Measurements from ENCODE around the gene SLC7A7. TPM values are rescaled to one million over a fixed set of nuclear protein-coding genes. Genes with fewer than 3 reads are reported as not detected.

The SLC7A7 gene
- total and polyA plus RNA-seq, 2 donors (not counting 1 experiment from before 2014, with no cell fraction given), result 6.3 to 9.5 TPM

GRCh38 chr14:22842211-22843122 lies 27.2 kb upstream of the SLC7A7 start:
- peak overlapping the region; percentile 63 for H3K27ac ChIP-seq (ENCODE audit: insufficient read depth, low read length)
- no peak overlapping the region for H2AFZ ChIP-seq (ENCODE audit: low read length)
- peak overlapping the region; percentile 17 for H3K9ac ChIP-seq (ENCODE audit: insufficient read depth, low read length)
- no peak for DNase-seq (ENCODE audit: low read depth in 2 of 2)
- H3K36me3 ChIP-seq (ENCODE audit: control insufficient read depth, insufficient read depth, low read length), result peaks cover 62% of the 10 kb centered on the region
- H3K4me2 ChIP-seq (ENCODE audit: extremely low read depth, insufficient read depth, low read length), result no peak overlapping the region
- no peaks in the 10 kb centered on the region for H3K27me3 ChIP-seq (ENCODE audit: control insufficient read depth, insufficient read depth, low read length)
- peaks cover 36% of the 10 kb centered on the region for H3K4me1 ChIP-seq (ENCODE audit: control insufficient read depth, extremely low read depth, insufficient read depth, low read length)
- H3K79me2 ChIP-seq (ENCODE audit: control insufficient read depth, insufficient read depth, low read length), result peaks cover 86% of the 10 kb centered on the region
- H3K4me3 ChIP-seq (replicated peaks in 1 of 4; ENCODE audit: control extremely low read depth in 1 of 4, insufficient read depth in 1 of 4, low read depth in 3 of 4, low read length in 4 of 4), result peak overlapping the region in 1 of 4 experiments; percentile 4
- no peaks in the 10 kb centered on the region for H3K9me3 ChIP-seq (ENCODE audit: control insufficient read depth, insufficient read depth, low read depth, low read length)
- no peak for TF ChIP-seq EZH2 (IDR thresholded peaks at IDR 0.05; ENCODE audit: low read length, missing control alignments)
- TF ChIP-seq CTCF (conservative IDR thresholded peaks at IDR 0.05 in 1 of 2, IDR thresholded peaks at IDR 0.05 in 1 of 2; ENCODE audit: low read depth in 1 of 2, low read length in 2 of 2), result no peak
- no peaks in the 10 kb centered on the region for H4K20me1 ChIP-seq (ENCODE audit: control insufficient read depth, extremely low read depth, insufficient read depth, low read length)

- Histone ChIP-seq H3K9ac (ENCODE audit: insufficient read depth, low read length) (no peak overlapping the region), H3K36me3 (ENCODE audit: control insufficient read depth, insufficient read depth, low read length) (peaks cover 58% of the 10 kb centered on the region), H2AFZ (ENCODE audit: low read length) (no peak overlapping the region), H3K4me1 (ENCODE audit: control insufficient read depth, extremely low read depth, insufficient read depth, low read length) (peaks cover 32% of the 10 kb centered on the region), H3K79me2 (ENCODE audit: control insufficient read depth, insufficient read depth, low read length) (peaks cover 93% of the 10 kb centered on the region), H4K20me1 (ENCODE audit: control insufficient read depth, extremely low read depth, insufficient read depth, low read length) (no peaks in the 10 kb centered on the region), H3K4me2 (ENCODE audit: extremely low read depth, insufficient read depth, low read length) (no peak overlapping the region), H3K9me3 (ENCODE audit: control insufficient read depth, insufficient read depth, low read depth, low read length) (no peaks in the 10 kb centered on the region), H3K27me3 (ENCODE audit: control insufficient read depth, insufficient read depth, low read length) (no peaks in the 10 kb centered on the region), H3K27ac (ENCODE audit: insufficient read depth, low read length) (peak overlapping the region; percentile 63), H3K4me3 (replicated peaks in 1 of 4; ENCODE audit: control extremely low read depth in 1 of 4, insufficient read depth in 1 of 4, low read depth in 3 of 4, low read length in 4 of 4) (peak overlapping the region in 1 of 4 experiments; percentile 30)
- TF ChIP-seq EZH2 (IDR thresholded peaks at IDR 0.05; ENCODE audit: low read length, missing control alignments) (no peak), CTCF (conservative IDR thresholded peaks at IDR 0.05 in 1 of 2, IDR thresholded peaks at IDR 0.05 in 1 of 2; ENCODE audit: low read depth in 1 of 2, low read length in 2 of 2) (no peak)
- no peak for DNase-seq (ENCODE audit: low read depth in 2 of 2)
Observed at GRCh38 chr14:22841769-22842168, 26.5 kb upstream of the SLC7A7 start.

- Histone ChIP-seq H3K79me2 (ENCODE audit: control insufficient read depth, insufficient read depth, low read length) (peaks cover 94% of the 10 kb centered on the region), H3K27me3 (ENCODE audit: control insufficient read depth, insufficient read depth, low read length) (no peaks in the 10 kb centered on the region), H3K9ac (ENCODE audit: insufficient read depth, low read length) (no peak overlapping the region), H3K4me1 (ENCODE audit: control insufficient read depth, extremely low read depth, insufficient read depth, low read length) (peaks cover 27% of the 10 kb centered on the region), H2AFZ (ENCODE audit: low read length) (no peak overlapping the region), H4K20me1 (ENCODE audit: control insufficient read depth, extremely low read depth, insufficient read depth, low read length) (no peaks in the 10 kb centered on the region), H3K36me3 (ENCODE audit: control insufficient read depth, insufficient read depth, low read length) (peaks cover 54% of the 10 kb centered on the region), H3K4me3 (replicated peaks in 1 of 4; ENCODE audit: control extremely low read depth in 1 of 4, insufficient read depth in 1 of 4, low read depth in 3 of 4, low read length in 4 of 4) (peak overlapping the region in 1 of 4 experiments; percentile 30), H3K9me3 (ENCODE audit: control insufficient read depth, insufficient read depth, low read depth, low read length) (no peaks in the 10 kb centered on the region), H3K4me2 (ENCODE audit: extremely low read depth, insufficient read depth, low read length) (no peak overlapping the region), H3K27ac (ENCODE audit: insufficient read depth, low read length) (peak overlapping the region; percentile 63)
- TF ChIP-seq EZH2 (IDR thresholded peaks at IDR 0.05; ENCODE audit: low read length, missing control alignments), result no peak
- no peak for TF ChIP-seq CTCF (conservative IDR thresholded peaks at IDR 0.05 in 1 of 2, IDR thresholded peaks at IDR 0.05 in 1 of 2; ENCODE audit: low read depth in 1 of 2, low read length in 2 of 2)
- DNase-seq (ENCODE audit: low read depth in 2 of 2), result no peak
Observed at GRCh38 chr14:22841311-22841710, 26.1 kb upstream of the SLC7A7 start.

Data from fibroblast of lung (primary cell).